Measurements from ENCODE around the gene FRRS1.
A peak's percentile ranks its signal among the peaks of the same experiment; 100 is the strongest.
"Not testable (repeated sequence)": the region's sequence is repeated elsewhere in the genome, so short reads cannot be mapped to it uniquely, and the experiment has no call there.

FRRS1 gene

GRCh38 chr1:99766378-99766800, at the start of gene FRRS1:
FRRS1 (minus strand) TSS chr1:99766635; CDS start chr1:99748768, 17,867 bp downstream.
- peak in 1 of 2 donors; percentile 7 for DNase-seq (ENCODE audit: low read depth in 2 of 2)

GRCh38 chr1:99814373-99814900, 48.0 kb upstream of the FRRS1 start:
- no peak for DNase-seq (ENCODE audit: low read depth in 2 of 2)

GRCh38 chr1:99811747-99812146, 45.3 kb upstream of the FRRS1 start:
- no peak for DNase-seq (ENCODE audit: low read depth in 2 of 2)

- DNase-seq (ENCODE audit: low read depth in 2 of 2) = no peak
These were observed 44.6 kb upstream of the FRRS1 start for GRCh38 chr1:99811075-99811474.

- DNase-seq (ENCODE audit: low read depth in 2 of 2) = peak in 1 of 2 donors; percentile 20
These were observed 42.1 kb upstream of the FRRS1 start for GRCh38 chr1:99808391-99809115.

- DNase-seq (ENCODE audit: low read depth in 2 of 2) = no peak
These were observed 40.4 kb upstream of the FRRS1 start for GRCh38 chr1:99806882-99807281.

GRCh38 chr1:99801584-99801983, 35.1 kb upstream of the FRRS1 start:
- no peak for DNase-seq (ENCODE audit: low read depth in 2 of 2)

- not testable (repeated sequence) for DNase-seq (ENCODE audit: low read depth in 2 of 2)
These were observed 27.4 kb upstream of the FRRS1 start for GRCh38 chr1:99793861-99794260.

GRCh38 chr1:99789715-99790114, 23.3 kb upstream of the FRRS1 start:
- no peak for DNase-seq (ENCODE audit: low read depth in 2 of 2)

- no peak for DNase-seq (ENCODE audit: low read depth in 2 of 2)
These were observed 22.5 kb upstream of the FRRS1 start for GRCh38 chr1:99788896-99789295.

- DNase-seq (ENCODE audit: low read depth in 2 of 2) = no peak
These were observed 20.5 kb upstream of the FRRS1 start for GRCh38 chr1:99786751-99787501.

GRCh38 chr1:99784809-99785255, 18.4 kb upstream of the FRRS1 start:
- DNase-seq (ENCODE audit: low read depth in 2 of 2) = no peak

- no peak for DNase-seq (ENCODE audit: low read depth in 2 of 2)
These were observed 17.7 kb upstream of the FRRS1 start for GRCh38 chr1:99784143-99784542.

GRCh38 chr1:99782920-99783319, 16.5 kb upstream of the FRRS1 start:
- no peak for DNase-seq (ENCODE audit: low read depth in 2 of 2)

- DNase-seq (ENCODE audit: low read depth in 2 of 2) = no peak
These were observed 16.0 kb upstream of the FRRS1 start for GRCh38 chr1:99782397-99782796.

- no peak for DNase-seq (ENCODE audit: low read depth in 2 of 2)
These were observed 15.4 kb upstream of the FRRS1 start for GRCh38 chr1:99781798-99782197.

GRCh38 chr1:99777752-99778151, 11.3 kb upstream of the FRRS1 start:
- DNase-seq (ENCODE audit: low read depth in 2 of 2) = no peak

GRCh38 chr1:99776120-99776519, 9.7 kb upstream of the FRRS1 start:
- no peak for DNase-seq (ENCODE audit: low read depth in 2 of 2)

- no peak for DNase-seq (ENCODE audit: low read depth in 2 of 2)
These were observed 6.4 kb upstream of the FRRS1 start for GRCh38 chr1:99772809-99773208.

- no peak for DNase-seq (ENCODE audit: low read depth in 2 of 2)
These were observed 5.1 kb upstream of the FRRS1 start for GRCh38 chr1:99771513-99771918.

- no peak for DNase-seq (ENCODE audit: low read depth in 2 of 2)
These were observed 2.2 kb upstream of the FRRS1 start for GRCh38 chr1:99768524-99769245.

- DNase-seq (ENCODE audit: low read depth in 2 of 2) = no peak
These were observed 1.7 kb upstream of the FRRS1 start for GRCh38 chr1:99768104-99768503.

Measured in activated CD4-positive, alpha-beta T cell treated with anti-CD3 and anti-CD28 coated beads for 24 hours (primary cell).